ENCODE results near the gene SPAG7.

DNA sequence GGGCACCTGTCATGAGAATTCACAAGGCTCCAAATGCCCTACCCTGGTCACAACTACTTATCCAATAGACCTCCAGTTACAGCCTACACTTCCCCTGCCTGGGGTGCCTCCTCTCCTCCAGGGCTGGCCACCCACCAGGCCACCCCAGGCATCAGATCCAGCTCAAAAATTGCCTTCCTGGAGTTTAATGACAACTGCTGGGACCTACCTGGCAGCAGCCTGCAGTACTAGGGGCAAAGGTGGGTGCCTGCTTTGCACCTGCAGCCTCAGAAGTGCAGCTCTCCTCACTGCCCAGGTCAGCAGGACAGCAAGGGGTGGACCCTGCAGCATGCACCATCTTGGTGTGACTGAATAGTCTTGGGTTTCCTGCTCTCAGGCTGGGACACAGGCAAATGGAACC lies 32.0 kb downstream of the SPAG7 start:
- TF ChIP-seq ASH2L (IDR thresholded peaks at IDR 0.05; ENCODE audit: low read length) (no peak), POLR2AphosphoS5 (IDR thresholded peaks at IDR 0.05; ENCODE audit: low read depth, low read length) (no peak), EP300 (IDR thresholded peaks at IDR 0.05; ENCODE audit: borderline replicate concordance in 1 of 2, low read depth in 2 of 2, low read length in 2 of 2) (no peak), EZH2 (IDR thresholded peaks at IDR 0.05; ENCODE audit: low read depth, low read length, severe bottlenecking) (no peak), POLR2A (IDR thresholded peaks at IDR 0.05; ENCODE audit: control extremely low read depth in 1 of 2, low read depth in 2 of 2, low read length in 2 of 2) (0 out of 3 replicates have a peak, but pooled peaks of 1 of the 2 experiments have one; percentile 13), TAF1 (IDR thresholded peaks at IDR 0.05; ENCODE audit: low read depth, low read length) (no peak), YY1 (IDR thresholded peaks at IDR 0.05; ENCODE audit: low read depth, low read length) (no peak), RFX5 (IDR thresholded peaks at IDR 0.05; ENCODE audit: borderline replicate concordance, low read depth, low read length) (no peak)
- TF ChIP-seq, protein P1, sequence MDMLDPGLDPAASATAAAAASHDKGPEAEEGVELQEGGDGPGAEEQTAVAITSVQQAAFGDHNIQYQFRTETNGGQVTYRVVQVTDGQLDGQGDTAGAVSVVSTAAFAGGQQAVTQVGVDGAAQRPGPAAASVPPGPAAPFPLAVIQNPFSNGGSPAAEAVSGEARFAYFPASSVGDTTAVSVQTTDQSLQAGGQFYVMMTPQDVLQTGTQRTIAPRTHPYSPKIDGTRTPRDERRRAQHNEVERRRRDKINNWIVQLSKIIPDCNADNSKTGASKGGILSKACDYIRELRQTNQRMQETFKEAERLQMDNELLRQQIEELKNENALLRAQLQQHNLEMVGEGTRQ (IDR thresholded peaks at IDR 0.05; ENCODE audit: low read length) = no peak
- TF ChIP-seq, protein P2, sequence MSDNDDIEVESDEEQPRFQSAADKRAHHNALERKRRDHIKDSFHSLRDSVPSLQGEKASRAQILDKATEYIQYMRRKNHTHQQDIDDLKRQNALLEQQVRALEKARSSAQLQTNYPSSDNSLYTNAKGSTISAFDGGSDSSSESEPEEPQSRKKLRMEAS (IDR thresholded peaks at IDR 0.05) = no peak
